Posterior vena cava (tissue), 2 donors: Measurements from ENCODE around the gene TGFB1. TPM values are rescaled to one million over a fixed set of nuclear protein-coding genes. Genes with fewer than 3 reads are reported as not detected.
"Not testable (repeated sequence)": the region's sequence is repeated elsewhere in the genome, so short reads cannot be mapped to it uniquely, and the experiment has no call there.

ENCODE experiments used
- DNase-seq: peaks from one replicate; pipeline ENCODE4 v3.0.0-alpha.2; 2020; ENCODE audit warnings: low spot score
- intact Hi-C, 2 donors: fragments of 100-400 bp; cut with DNase I; formaldehyde crosslinking; loops; one replicate each; pipeline versions ENCODE4 v1.14.1 to v1.14.2; 2022 to 2023
- total RNA-seq, 2 donors: library from RNA; stranded (reverse); fragmentation: NEBNext Ultra II Directional; extraction: Animal tissue kit (Norgen Biotek cat#: 25700); gene quantifications; one replicate each; pipeline ENCODE4 v1.2.1, GENCODE V29; 2021
- donor health status: DM: yes; HTN: yes; CAD: no.
- donor health status: DM: yes; HTN: yes; CAD: no.

TGFB1 gene
- total RNA-seq, 2 donors from 2014 or later: 43.8 to 61.5 TPM

- intact Hi-C loops: loop anchor here in 1 of 2 donors (5.0 kb wide), 1 partner anchor 41 kb away; no protein-coding TSS in a partner anchor
- DNase-seq: peak; percentile 98
Observed at GRCh38 chr19:41308450-41309179, 45.1 kb downstream of the TGFB1 start.

- DNase-seq: no peak
- intact Hi-C loops: loop anchor here in 1 of 2 donors (5.0 kb wide), 1 partner anchor 41 kb away; no protein-coding TSS in a partner anchor
Observed at GRCh38 chr19:41307954-41308449, 45.7 kb downstream of the TGFB1 start.

GRCh38 chr19:41307090-41307875 lies 46.4 kb downstream of the TGFB1 start:
- intact Hi-C loops: loop anchor here in 1 of 2 donors (5.0 kb wide), 1 partner anchor 40 kb away; no protein-coding TSS in a partner anchor
- peak; percentile 36 for DNase-seq

- intact Hi-C loops: loop anchor here in 1 of 2 donors (5.0 kb wide), 1 partner anchor 39 kb away; no protein-coding TSS in a partner anchor
- peak; percentile 78 for DNase-seq
Observed at GRCh38 chr19:41305927-41306793, 47.6 kb downstream of the TGFB1 start.

GRCh38 chr19:41304706-41305483 lies 48.8 kb downstream of the TGFB1 start:
- intact Hi-C loops: loop anchor here in 1 of 2 donors (5.0 kb wide), 1 partner anchor 38 kb away; no protein-coding TSS in a partner anchor
- DNase-seq: no peak

- intact Hi-C loops: no loop called here
- DNase-seq: no peak
Observed at GRCh38 chr19:41303954-41304353, 49.8 kb downstream of the TGFB1 start.

- DNase-seq: no peak
- intact Hi-C loops: no loop called here
Observed at GRCh38 chr19:41302624-41303351, 50.9 kb downstream of the TGFB1 start.

GRCh38 chr19:41300555-41300954 lies 53.2 kb downstream of the TGFB1 start:
- intact Hi-C loops: no loop called here
- no peak for DNase-seq

GRCh38 chr19:41299755-41300089 lies 54.0 kb downstream of the TGFB1 start:
- intact Hi-C loops: no loop called here
- peak; percentile 91 for DNase-seq

- DNase-seq: no peak
- intact Hi-C loops: no loop called here
Observed at GRCh38 chr19:41299046-41299754, 54.5 kb downstream of the TGFB1 start.

- intact Hi-C loops: no loop called here
- DNase-seq: peak; percentile 97
Observed at GRCh38 chr19:41298348-41298964, 55.3 kb downstream of the TGFB1 start.

- no peak for DNase-seq
- intact Hi-C loops: no loop called here
Observed at GRCh38 chr19:41297628-41298347, 55.9 kb downstream of the TGFB1 start.

GRCh38 chr19:41296433-41296871 lies 57.3 kb downstream of the TGFB1 start:
- DNase-seq: no peak
- intact Hi-C loops: no loop called here

- no peak for DNase-seq
- intact Hi-C loops: no loop called here
Observed at GRCh38 chr19:41295499-41295898, 58.2 kb downstream of the TGFB1 start.

- no peak for DNase-seq
- intact Hi-C loops: no loop called here
Observed at GRCh38 chr19:41294393-41294792, 59.3 kb downstream of the TGFB1 start.

GRCh38 chr19:41289814-41290213 lies 63.9 kb downstream of the TGFB1 start:
- DNase-seq, intact Hi-C loops: not testable (repeated sequence)
